ENCODE data around the gene GAB2. TPM values are rescaled to one million over a fixed set of nuclear protein-coding genes. Genes with fewer than 3 reads are reported as not detected.
"Not testable (repeated sequence)": the region's sequence is repeated elsewhere in the genome, so short reads cannot be mapped to it uniquely, and the experiment has no call there.

Gene GAB2
- 1 to 10 TPM; 2.8 to 5.0 TPM for total RNA-seq

GRCh38 chr11:78417175-78417887 is at the start of gene GAB2:
Gene GAB2 (minus strand): TSS chr11:78417820. CDS start chr11:78417720, 100 bp downstream.
- DNase-seq (ENCODE audit: low spot score in 2 of 2) (peak in 1 of 2 donors; percentile 20), ATAC-seq (peak in 1 of 2 donors; percentile 46)
- Mint-ChIP-seq H3K9me3 (no peaks in the 10 kb centered on the region), H3K27ac (peak within 1 kb of the TSS; percentile 26 to 49), H3K36me3 (no peaks in the 10 kb centered on the region)

- no peak for DNase-seq (ENCODE audit: low spot score in 2 of 2)
- ATAC-seq: no peak
- Mint-ChIP-seq H3K27ac (no peak overlapping the region), H3K9me3 (peaks cover 0 to 5% of the 10 kb centered on the region in 2 donors), H3K36me3 (peaks cover 0 to 13% of the 10 kb centered on the region in 2 donors)
Measured at GRCh38 chr11:78467370-78467769, 49.8 kb upstream of the GAB2 start.

- Mint-ChIP-seq H3K9me3 (no peaks in the 10 kb centered on the region), H3K36me3 (peaks cover 9 to 14% of the 10 kb centered on the region in 2 donors), H3K27ac (peak overlapping the region in 1 of 2 donors; percentile 75)
- peak; percentile 100 for ATAC-seq
- DNase-seq (ENCODE audit: low spot score in 2 of 2): peak; percentile 35 to 58
Measured at GRCh38 chr11:78465169-78465942, 47.7 kb upstream of the GAB2 start.

- DNase-seq (ENCODE audit: low spot score in 2 of 2); H3K9me3 Mint-ChIP-seq; ATAC-seq: not testable (repeated sequence)
- H3K27ac Mint-ChIP-seq: peak overlapping the region in 1 of 2 donors; percentile 75
- peaks cover 15 to 20% of the 10 kb centered on the region in 2 donors for H3K36me3 Mint-ChIP-seq
Measured at GRCh38 chr11:78464787-78465168, 47.2 kb upstream of the GAB2 start.

GRCh38 chr11:78460471-78460870 is 42.9 kb upstream of the GAB2 start:
- Mint-ChIP-seq H3K36me3 (peaks cover 19 to 26% of the 10 kb centered on the region in 2 donors), H3K27ac (peak overlapping the region in 1 of 2 donors; percentile 21)

GRCh38 chr11:78459738-78460137 is 42.1 kb upstream of the GAB2 start:
- Mint-ChIP-seq H3K9me3 (no peaks in the 10 kb centered on the region), H3K36me3 (peaks cover 19 to 31% of the 10 kb centered on the region in 2 donors), H3K27ac (peak overlapping the region in 1 of 2 donors; percentile 21)
- DNase-seq (ENCODE audit: low spot score in 2 of 2) (no peak), ATAC-seq (no peak)

More at GRCh38 chr11:78460471-78460870, 42.9 kb upstream of the GAB2 start:
- DNase-seq (ENCODE audit: low spot score in 2 of 2): no peak
- peak in 1 of 2 donors; percentile 16 for ATAC-seq
- no peaks in the 10 kb centered on the region for H3K9me3 Mint-ChIP-seq

GRCh38 chr11:78457448-78457847 is 39.8 kb upstream of the GAB2 start:
- H3K9me3 Mint-ChIP-seq: no peaks in the 10 kb centered on the region
- DNase-seq (ENCODE audit: low spot score in 2 of 2) (no peak), ATAC-seq (no peak)
- no peak overlapping the region for H3K27ac Mint-ChIP-seq
- H3K36me3 Mint-ChIP-seq: peaks cover 19 to 26% of the 10 kb centered on the region in 2 donors

GRCh38 chr11:78453140-78453935 is 35.7 kb upstream of the GAB2 start:
- no peak for ATAC-seq

GRCh38 chr11:78451371-78452150 is 33.9 kb upstream of the GAB2 start:
- H3K27ac Mint-ChIP-seq: no peak overlapping the region
- H3K9me3 Mint-ChIP-seq: no peaks in the 10 kb centered on the region
- DNase-seq (ENCODE audit: low spot score in 2 of 2) (no peak), ATAC-seq (no peak)
- peaks cover 0 to 6% of the 10 kb centered on the region in 2 donors for H3K36me3 Mint-ChIP-seq

More at GRCh38 chr11:78453140-78453935, 35.7 kb upstream of the GAB2 start:
- Mint-ChIP-seq H3K9me3 (no peaks in the 10 kb centered on the region), H3K27ac (no peak overlapping the region), H3K36me3 (peaks cover 0 to 6% of the 10 kb centered on the region in 2 donors)
- no peak for DNase-seq (ENCODE audit: low spot score in 2 of 2)

- no peak for DNase-seq (ENCODE audit: low spot score in 2 of 2)
- no peak for ATAC-seq
- Mint-ChIP-seq H3K27ac (no peak overlapping the region), H3K36me3 (peaks cover 0 to 6% of the 10 kb centered on the region in 2 donors), H3K9me3 (no peaks in the 10 kb centered on the region)
Measured at GRCh38 chr11:78450866-78451265, 33.2 kb upstream of the GAB2 start.

- ATAC-seq (no peak), DNase-seq (ENCODE audit: low spot score in 2 of 2) (no peak)
- Mint-ChIP-seq H3K9me3 (no peaks in the 10 kb centered on the region), H3K27ac (no peak overlapping the region), H3K36me3 (peaks cover 0 to 2% of the 10 kb centered on the region in 2 donors)
Measured at GRCh38 chr11:78449866-78450265, 32.2 kb upstream of the GAB2 start.

- H3K27ac Mint-ChIP-seq: no peak overlapping the region
- DNase-seq (ENCODE audit: low spot score in 2 of 2) (no peak), ATAC-seq (no peak)
- H3K36me3 Mint-ChIP-seq: no peaks in the 10 kb centered on the region
- H3K9me3 Mint-ChIP-seq: no peaks in the 10 kb centered on the region
Measured at GRCh38 chr11:78446210-78446609, 28.6 kb upstream of the GAB2 start.

GRCh38 chr11:78444726-78445125 is 27.1 kb upstream of the GAB2 start:
- no peak overlapping the region for H3K27ac Mint-ChIP-seq
- no peaks in the 10 kb centered on the region for H3K9me3 Mint-ChIP-seq
- H3K36me3 Mint-ChIP-seq: no peaks in the 10 kb centered on the region
- ATAC-seq: no peak
- DNase-seq (ENCODE audit: low spot score in 2 of 2): no peak

- no peaks in the 10 kb centered on the region for H3K36me3 Mint-ChIP-seq
- no peak for ATAC-seq
- no peaks in the 10 kb centered on the region for H3K9me3 Mint-ChIP-seq
- H3K27ac Mint-ChIP-seq: no peak overlapping the region
- DNase-seq (ENCODE audit: low spot score in 2 of 2): no peak
Measured at GRCh38 chr11:78441956-78442355, 24.3 kb upstream of the GAB2 start.

- H3K9me3 Mint-ChIP-seq: no peaks in the 10 kb centered on the region
- DNase-seq (ENCODE audit: low spot score in 2 of 2) (no peak), ATAC-seq (no peak)
- H3K27ac Mint-ChIP-seq: no peak overlapping the region
- no peaks in the 10 kb centered on the region for H3K36me3 Mint-ChIP-seq
Measured at GRCh38 chr11:78438298-78438975, 20.8 kb upstream of the GAB2 start.
